Upper lobe of left lung (tissue), 6 donors: ENCODE measurements around the gene GRP. TPM values are rescaled to one million over a fixed set of nuclear protein-coding genes. Genes with fewer than 3 reads are reported as not detected.

Source experiments
- ATAC-seq, 2 donors: fragments of 200-7000 bp; cut with Tn5 transposase; one replicate each; pipeline ENCODE4 v1.9.1; 2022; ENCODE audit warnings: mild to moderate bottlenecking in 2 of 2, moderate library complexity in 2 of 2; ENCODE audit not compliant: low FRiP score in 2 of 2
- DNase-seq, 2 donors: peaks; one replicate each; pipeline ENCODE4 v3.0.0-alpha.2; 2019 to 2020
- H3K27ac ChIP-seq, 4 donors: fragments of 200-600 bp; sonication (generic); one replicate each; pipeline ENCODE4 v1.5.1; 2016 to 2019
- H3K27me3 ChIP-seq, 4 donors: fragments of 200-600 bp; sonication (generic); one replicate each; pipeline ENCODE4 v1.5.1; 2017 to 2019
- H3K36me3 ChIP-seq, 4 donors: fragments of 200-600 bp; sonication (generic); one replicate each; pipeline ENCODE4 v1.5.1; 2016 to 2019
- H3K4me1 ChIP-seq, 4 donors: fragments of 200-600 bp; sonication (generic); one replicate each; pipeline ENCODE4 v1.5.1; 2018 to 2019
- H3K4me3 ChIP-seq, 4 donors: fragments of 200-600 bp; sonication (generic); one replicate each; pipeline ENCODE4 v1.5.1; 2017 to 2019; ENCODE audit warnings: mild to moderate bottlenecking in 2 of 4, moderate library complexity in 1 of 4
- H3K9me3 ChIP-seq, 4 donors: fragments of 200-600 bp; sonication (generic); one replicate each; pipeline ENCODE4 v1.5.1; 2018 to 2019
- CTCF ChIP-seq, 6 experiments: fragments of 450-650 bp in 4 of 6; fragments of 200-600 bp in 2 of 6; sonication (generic) in 2 of 6; IDR thresholded peaks; one replicate each; pipeline ENCODE4 v1.5.1; 2016 to 2019; ENCODE audit warnings: antibody characterized with exemption in 6 of 6
- EP300 ChIP-seq, 4 donors: sonication (generic); formaldehyde crosslinking; IDR thresholded peaks; one replicate each; pipeline ENCODE4 v1.5.1; 2017; ENCODE audit warnings: antibody characterized with exemption in 4 of 4, control low read depth in 2 of 4
- POLR2A ChIP-seq, 4 donors: fragments of 450-650 bp; IDR thresholded peaks; one replicate each; pipeline ENCODE4 v1.5.1; 2016 to 2017; ENCODE audit warnings: antibody characterized with exemption in 4 of 4, mild to moderate bottlenecking in 2 of 4
- POLR2AphosphoS5 ChIP-seq, 2 donors: sonication (generic); formaldehyde crosslinking; IDR thresholded peaks; one replicate each; pipeline ENCODE4 v1.5.1; 2017; ENCODE audit warnings: antibody characterized with exemption in 2 of 2
- WGBS, 2 donors: methylation state at CpG; one replicate each; pipeline ENCODE4 v1.1.5; 2017 to 2018; 5-methylcytosine and 5-hydroxymethylcytosine counted together
- total RNA-seq, 6 donors: library from RNA; depleted of rRNA in 4 of 6; stranded (reverse); fragments of >200 nt in 4 of 6; gene quantifications; one replicate each; pipeline versions ENCODE4 v1.1.0 to v1.2.1, GENCODE V29; 2016 to 2021
- donor health status: DM: no; HTN: no; CAD: no; lungs with moderate emphysema.
- donor health status: DM: no; HTN: yes; CAD: no; lungs with severe emphysema.

GRP gene
- total RNA-seq, 6 donors from 2014 or later: 2.3 to 3.5 TPM; not detected in 4

DNA sequence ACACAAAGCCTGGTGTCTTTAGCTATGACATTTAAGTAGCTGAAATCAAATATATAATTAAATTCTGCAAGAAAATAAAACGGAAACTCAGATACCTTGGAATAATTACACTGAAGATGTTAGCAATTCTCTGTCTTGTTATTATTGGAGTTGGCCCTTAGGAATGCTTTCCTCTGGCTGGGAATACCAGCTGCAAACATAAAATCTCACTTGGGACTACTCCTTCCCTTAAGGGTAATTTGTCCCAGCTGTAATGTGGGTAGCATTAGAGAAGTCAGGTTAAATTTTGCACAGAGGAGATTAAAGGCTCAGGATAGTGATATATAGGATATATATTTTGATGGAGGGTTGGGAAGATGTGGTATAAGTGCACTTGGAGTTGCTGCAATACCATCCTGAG is 37.3 kb upstream of the GRP start:
- 80 to 81% methylated on average over 1 of the region's 1 CpG for WGBS, 2 donors
- H3K4me3 ChIP-seq: no peak overlapping the region
- H3K27ac ChIP-seq: no peak overlapping the region
- no peaks in the 10 kb centered on the region for H3K9me3 ChIP-seq
- H3K36me3 ChIP-seq: no peaks in the 10 kb centered on the region
- TF ChIP-seq POLR2A (IDR thresholded peaks at IDR 0.05): no peak
- TF ChIP-seq CTCF (IDR thresholded peaks at IDR 0.05): no peak
- no peak for TF ChIP-seq POLR2AphosphoS5 (IDR thresholded peaks at IDR 0.05)
- ATAC-seq (no peak), DNase-seq (no peak)
- H3K4me1 ChIP-seq: no peaks in the 10 kb centered on the region
- H3K27me3 ChIP-seq: no peaks in the 10 kb centered on the region

DNA sequence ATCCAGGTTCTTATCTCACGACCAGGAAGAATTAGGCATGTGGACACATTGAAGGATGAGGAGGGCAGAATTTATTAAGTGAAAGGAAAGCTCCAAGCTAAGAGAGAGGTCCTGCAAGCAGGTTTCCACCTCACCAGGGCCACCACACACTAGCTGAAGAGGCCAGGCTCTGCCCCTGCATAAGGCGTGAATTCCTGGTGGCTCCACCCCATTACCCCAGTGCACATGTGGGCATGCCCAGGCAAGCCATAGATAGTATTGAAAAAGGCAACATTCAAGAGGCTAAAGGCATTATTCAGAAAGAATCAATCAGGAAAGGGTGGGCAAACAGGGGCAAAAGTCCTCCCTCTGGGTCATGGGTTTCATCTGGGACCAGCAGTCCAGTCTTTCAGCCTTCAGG is 30.9 kb upstream of the GRP start:
- DNase-seq (no peak), ATAC-seq (no peak)
- WGBS, 2 donors: 93 to 94% methylated on average over 2 of the region's 2 CpGs
- Histone ChIP-seq H3K36me3 (no peaks in the 10 kb centered on the region), H3K27me3 (no peaks in the 10 kb centered on the region), H3K27ac (no peak overlapping the region), H3K9me3 (no peaks in the 10 kb centered on the region), H3K4me3 (no peak overlapping the region), H3K4me1 (no peaks in the 10 kb centered on the region)
- TF ChIP-seq POLR2AphosphoS5 (IDR thresholded peaks at IDR 0.05): no peak
- TF ChIP-seq EP300 (IDR thresholded peaks at IDR 0.05): no peak
- no peak for TF ChIP-seq POLR2A (IDR thresholded peaks at IDR 0.05)
- no peak for TF ChIP-seq CTCF (IDR thresholded peaks at IDR 0.05)

DNA sequence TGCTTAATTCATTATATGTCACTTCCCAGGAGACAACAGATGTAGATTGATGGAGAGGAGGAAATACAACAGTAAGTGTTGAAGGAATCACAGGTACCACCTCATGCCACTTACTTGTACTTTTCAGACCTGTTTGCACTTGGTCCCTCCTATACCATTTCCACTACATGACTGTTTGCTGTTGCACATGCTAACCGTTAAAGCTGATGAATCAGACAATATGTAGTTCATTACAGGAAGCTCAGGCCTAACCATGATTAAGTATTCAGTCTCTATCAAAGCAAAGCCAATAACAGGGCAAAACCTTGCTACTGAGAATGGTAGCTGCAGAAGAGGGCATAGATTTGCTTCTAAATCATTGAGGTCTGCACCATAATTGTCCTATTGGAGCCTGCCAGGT is 30.2 kb upstream of the GRP start:
- Histone ChIP-seq H3K4me3 (no peak overlapping the region), H3K27ac (no peak overlapping the region), H3K27me3 (no peaks in the 10 kb centered on the region), H3K9me3 (no peaks in the 10 kb centered on the region), H3K36me3 (no peaks in the 10 kb centered on the region), H3K4me1 (no peaks in the 10 kb centered on the region)
- DNase-seq (no peak), ATAC-seq (no peak)
- WGBS, 2 donors: 65 to 72% methylated on average over 1 of the region's 1 CpG
- TF ChIP-seq CTCF (IDR thresholded peaks at IDR 0.05) (no peak), POLR2AphosphoS5 (IDR thresholded peaks at IDR 0.05) (no peak), EP300 (IDR thresholded peaks at IDR 0.05) (no peak), POLR2A (IDR thresholded peaks at IDR 0.05) (no peak)

DNA sequence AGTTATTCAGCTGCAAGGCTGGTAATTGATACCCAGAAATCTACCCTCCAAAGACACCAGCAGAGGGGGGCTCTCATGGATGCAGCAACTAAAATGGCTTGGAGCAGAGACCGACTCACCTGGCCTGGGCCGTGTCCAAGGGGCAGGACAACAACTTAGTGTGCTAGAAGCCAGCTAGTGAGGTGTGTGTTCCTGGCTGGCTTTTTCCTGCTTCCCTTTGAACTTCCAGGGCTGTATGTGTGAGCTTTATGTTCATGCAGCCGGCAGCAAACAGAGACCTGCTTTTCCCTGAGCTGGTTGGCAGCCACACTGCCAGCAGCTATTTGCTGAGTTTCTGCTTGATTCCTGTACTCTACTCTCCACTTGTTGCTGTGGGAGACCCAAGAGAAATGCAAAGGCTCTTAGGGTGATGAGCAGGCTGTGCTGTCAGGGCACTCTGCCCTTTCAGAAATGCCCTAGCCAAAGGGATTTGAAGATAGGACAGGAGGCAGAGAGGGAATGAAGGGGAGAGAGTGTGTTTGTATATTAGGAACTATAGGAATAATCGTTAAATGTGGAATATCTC is 23.7 kb upstream of the GRP start:
- Histone ChIP-seq H3K27ac (no peak overlapping the region), H3K27me3 (no peaks in the 10 kb centered on the region), H3K36me3 (no peaks in the 10 kb centered on the region), H3K9me3 (no peaks in the 10 kb centered on the region), H3K4me3 (no peak overlapping the region), H3K4me1 (no peaks in the 10 kb centered on the region)
- DNase-seq: no peak
- ATAC-seq: no peak
- TF ChIP-seq POLR2AphosphoS5 (IDR thresholded peaks at IDR 0.05): no peak
- no peak for TF ChIP-seq EP300 (IDR thresholded peaks at IDR 0.05)
- TF ChIP-seq POLR2A (IDR thresholded peaks at IDR 0.05): no peak
- TF ChIP-seq CTCF (IDR thresholded peaks at IDR 0.05): no peak
- 63 to 75% methylated on average over 4 of the region's 4 CpGs for WGBS, 2 donors

DNA sequence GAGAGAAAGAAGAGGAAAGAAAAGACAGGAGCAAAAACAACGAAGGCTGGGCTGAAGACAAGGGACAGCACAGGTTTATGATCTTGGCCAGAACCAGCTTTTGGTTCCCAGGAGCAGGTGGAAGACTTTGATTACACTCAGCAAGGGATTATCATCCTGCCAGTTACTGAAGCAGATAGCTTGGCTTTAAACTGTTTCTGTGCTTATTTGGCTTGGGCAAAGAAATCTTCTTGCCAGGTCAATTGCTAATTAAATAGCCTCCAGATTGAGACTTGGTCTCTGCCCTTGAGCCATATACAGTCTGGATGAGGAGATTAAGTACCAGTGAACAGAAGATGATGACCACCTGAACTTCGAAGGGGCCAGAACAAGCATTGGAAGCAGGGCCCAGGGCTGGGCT is 22.3 kb upstream of the GRP start:
- Histone ChIP-seq H3K9me3 (no peaks in the 10 kb centered on the region), H3K4me1 (no peaks in the 10 kb centered on the region), H3K27ac (no peak overlapping the region), H3K4me3 (no peak overlapping the region), H3K27me3 (no peaks in the 10 kb centered on the region), H3K36me3 (no peaks in the 10 kb centered on the region)
- DNase-seq (no peak), ATAC-seq (no peak)
- 62 to 65% methylated on average over 2 of the region's 2 CpGs for WGBS, 2 donors
- no peak for TF ChIP-seq CTCF (IDR thresholded peaks at IDR 0.05)
- no peak for TF ChIP-seq POLR2AphosphoS5 (IDR thresholded peaks at IDR 0.05)
- no peak for TF ChIP-seq EP300 (IDR thresholded peaks at IDR 0.05)
- TF ChIP-seq POLR2A (IDR thresholded peaks at IDR 0.05): no peak
